ENCODE results near the gene SMKR1.
"Not testable (repeated sequence)": the region's sequence is repeated elsewhere in the genome, so short reads cannot be mapped to it uniquely, and the experiment has no call there.

The SMKR1 gene
- 0.94 reads per million for total RNA-seq

DNA sequence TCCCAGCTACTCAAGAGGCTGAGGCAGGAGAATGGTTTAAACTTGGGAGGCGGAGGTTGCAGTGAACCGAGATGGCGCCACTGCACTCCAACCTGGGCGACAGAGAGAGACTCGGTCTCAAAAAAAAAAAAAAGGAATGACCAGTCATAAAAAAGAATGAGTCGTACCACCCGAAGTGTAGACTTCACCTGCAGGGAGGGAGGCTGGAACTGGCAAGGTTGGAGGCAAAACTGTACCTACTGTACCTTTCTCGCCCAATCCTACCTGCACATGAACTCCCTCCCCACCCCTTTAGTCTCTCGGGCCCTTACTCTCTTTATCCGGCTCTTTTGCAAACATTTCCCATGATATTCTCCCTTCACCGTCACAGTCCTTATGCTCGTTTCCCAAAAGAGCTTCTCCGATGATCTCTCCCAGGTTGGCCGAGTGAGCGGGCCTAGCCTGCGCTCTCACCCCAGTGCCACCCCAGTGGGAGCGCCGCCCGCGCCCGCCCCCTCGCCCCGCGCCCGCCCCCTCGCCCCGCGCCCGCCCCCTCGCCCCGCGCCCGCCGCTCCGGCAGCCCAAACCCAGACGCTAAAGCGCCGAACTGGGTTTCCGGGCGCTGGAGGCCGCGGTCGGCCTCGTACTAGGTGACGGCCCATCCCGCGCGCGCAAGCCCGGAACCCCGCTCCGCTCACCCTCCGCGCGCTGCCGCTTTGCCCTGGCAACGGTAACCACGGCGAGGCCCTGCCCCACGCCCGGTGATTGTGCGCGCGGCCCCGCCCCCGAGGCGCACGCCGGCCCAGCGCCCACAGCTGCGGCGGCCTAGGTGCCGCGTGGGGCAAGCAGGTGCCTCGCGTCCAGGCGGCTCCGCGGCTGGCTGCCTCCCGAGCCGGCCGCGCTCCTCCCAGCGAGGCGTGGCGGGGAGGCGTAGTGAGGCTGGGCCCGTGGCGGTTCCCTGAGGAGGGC lies at the start of gene SMKR1:
Gene SMKR1, plus strand, starts transcription at position 772 of the 948 bp plus-strand sequence. CDS start 294 bp downstream, outside the sequence.
- peak; percentile 94 for DNase-seq

DNA sequence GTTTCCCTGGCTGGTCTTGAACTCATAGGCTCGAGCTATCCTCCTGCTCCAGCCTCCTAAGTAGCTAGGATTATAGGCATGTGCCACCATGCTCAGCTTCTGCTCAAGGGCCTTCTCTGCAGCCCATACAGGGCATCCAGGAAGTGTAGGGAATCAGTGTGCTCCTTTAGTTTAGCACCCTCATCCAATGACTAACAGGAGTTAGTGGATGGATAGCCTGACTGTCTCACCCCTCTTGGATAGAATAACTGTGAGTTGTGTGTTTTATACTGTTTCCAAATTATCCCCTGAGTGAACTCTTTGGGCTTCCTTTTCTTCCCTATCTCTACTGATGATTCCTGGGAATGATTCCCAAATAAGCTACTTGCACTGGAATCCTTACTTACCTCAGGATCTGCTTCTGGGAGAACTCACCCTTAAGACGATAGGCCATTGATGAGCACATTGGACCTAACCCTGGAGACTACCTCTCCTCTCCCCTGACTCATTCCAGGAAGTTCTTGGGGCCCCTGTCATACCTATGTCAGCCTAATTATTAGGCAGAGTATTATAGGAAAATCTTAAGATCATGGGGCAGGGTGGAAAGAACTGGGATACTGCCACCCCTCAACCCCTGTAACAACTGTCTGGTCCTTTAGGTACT lies 49.6 kb upstream of the SMKR1 start:
- DNase-seq = no peak

DNA sequence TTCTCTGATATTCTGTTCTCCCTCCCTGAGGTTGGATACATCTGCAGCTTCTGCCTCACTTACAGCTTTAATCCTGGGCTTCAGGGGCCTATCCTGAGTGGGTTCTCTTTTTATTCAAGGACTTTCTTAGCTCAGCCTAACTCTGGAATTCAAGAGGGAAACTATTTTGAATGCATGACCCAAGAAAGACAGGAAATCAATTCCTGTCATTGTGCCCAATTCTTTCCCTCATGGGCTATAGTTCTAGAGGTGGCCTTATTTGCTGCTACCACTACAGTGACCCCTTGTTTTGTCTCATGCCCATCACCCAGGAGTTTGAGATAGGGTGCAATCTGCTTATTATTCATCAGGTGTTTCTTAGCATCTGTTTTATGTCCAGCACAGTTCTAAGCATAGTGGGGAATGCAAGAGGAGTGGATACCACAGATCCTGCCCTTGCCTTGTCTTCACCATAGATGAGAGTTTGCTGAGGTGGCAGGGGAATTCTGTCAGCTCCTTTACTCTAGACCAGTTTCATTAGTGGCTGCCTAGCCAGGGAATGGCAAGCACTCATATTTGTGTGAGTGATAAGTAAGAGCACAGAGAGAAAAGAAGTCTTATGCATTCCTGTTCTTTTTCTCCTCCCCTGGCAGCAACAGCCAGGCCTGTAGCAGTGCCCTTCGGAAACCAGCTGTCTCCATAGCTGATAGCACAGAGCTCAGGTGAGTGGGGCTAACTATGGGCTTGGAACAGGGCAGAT lies 48.7 kb upstream of the SMKR1 start:
- DNase-seq = no peak

DNA sequence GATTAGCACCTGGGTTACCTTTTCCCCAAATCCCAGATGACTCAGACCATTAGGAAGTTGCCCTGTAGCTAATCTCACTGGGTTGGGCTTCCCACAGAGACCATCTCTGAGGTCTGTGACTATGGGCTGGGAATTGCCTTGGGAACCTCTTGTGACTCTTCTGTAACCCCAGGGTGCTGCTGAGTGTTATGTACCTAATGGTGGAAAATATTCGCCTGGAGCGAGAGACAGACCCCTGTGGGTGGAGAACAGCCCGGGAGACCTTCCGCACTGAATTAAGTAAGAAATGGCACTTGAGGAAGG lies 48.1 kb upstream of the SMKR1 start:
- DNase-seq = no peak

DNA sequence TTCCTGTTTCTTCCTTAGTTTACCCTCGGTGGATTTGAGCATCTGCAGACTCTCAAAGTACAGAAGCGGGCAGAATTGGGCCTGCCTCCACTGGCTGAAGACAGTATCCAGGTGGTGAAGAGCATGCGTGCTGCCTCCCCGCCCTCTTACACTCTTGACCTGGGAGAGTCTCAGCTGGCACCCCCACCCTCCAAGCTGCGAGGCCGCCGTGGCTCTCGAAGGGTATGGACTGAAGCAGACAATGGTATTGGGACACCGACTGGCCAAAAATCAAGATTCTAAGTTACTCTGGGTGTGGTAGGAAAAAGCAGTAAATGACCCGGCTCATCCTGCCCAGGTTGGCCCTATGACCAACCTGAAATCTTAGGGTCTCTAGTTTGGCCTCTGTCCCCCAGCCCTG lies 45.9 kb upstream of the SMKR1 start:
- no peak for DNase-seq

DNA sequence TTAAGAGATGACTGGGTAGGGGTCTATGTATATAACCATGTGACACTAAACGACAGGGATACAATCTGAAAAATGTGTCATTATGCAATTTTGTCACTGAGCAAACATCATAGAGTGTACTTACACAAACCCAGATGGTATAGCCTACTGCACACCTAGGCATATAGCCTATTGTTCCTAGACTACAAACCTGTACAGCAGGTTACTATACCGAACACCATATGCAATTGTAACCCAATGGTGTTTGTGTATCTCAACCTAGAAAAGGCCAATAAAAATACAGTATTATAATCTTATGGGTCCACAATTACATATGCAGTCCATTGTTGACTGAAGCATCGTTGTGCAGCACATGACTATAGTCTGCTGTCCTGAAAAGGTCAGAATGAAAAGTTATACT lies 45.2 kb upstream of the SMKR1 start:
- no peak for DNase-seq

DNA sequence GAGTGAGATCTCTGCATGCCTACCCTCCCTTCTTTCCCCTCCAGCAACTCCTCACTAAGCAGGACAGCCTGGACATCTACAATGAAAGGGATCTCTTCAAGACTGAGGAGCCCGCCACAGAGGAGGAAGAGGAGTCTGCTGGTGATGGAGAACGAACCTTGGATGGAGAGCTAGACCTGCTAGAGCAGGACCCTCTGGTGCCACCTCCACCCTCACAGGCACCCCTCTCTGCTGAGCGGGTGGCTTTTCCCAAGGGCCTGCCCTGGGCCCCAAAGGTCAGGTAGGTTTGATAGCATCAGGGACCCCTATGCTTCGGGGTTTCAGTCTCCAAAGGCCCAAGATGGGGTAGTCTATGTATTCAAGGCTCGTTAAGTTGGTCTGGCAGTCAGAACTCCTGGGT lies 44.2 kb upstream of the SMKR1 start:
- no peak for DNase-seq

DNA sequence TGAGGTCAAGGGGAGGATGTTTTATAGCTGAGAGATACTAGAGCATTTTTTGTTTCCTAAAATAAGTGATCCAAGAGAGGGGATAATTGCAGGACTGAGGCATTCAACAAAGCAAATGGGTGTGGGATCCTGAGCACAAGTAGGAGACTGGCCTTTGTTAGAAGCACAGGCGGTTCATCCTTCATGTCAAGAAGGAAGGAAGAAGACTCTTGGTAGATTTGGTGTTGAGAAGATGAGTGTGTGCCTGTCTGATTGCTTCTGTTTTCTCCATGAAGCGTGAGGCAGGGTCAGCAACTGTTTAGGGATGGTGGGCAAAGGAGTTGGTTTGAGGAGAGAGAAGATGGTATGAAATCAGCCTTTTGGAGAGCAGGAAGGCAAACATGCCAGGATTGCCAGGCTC lies 40.5 kb upstream of the SMKR1 start:
- no peak for DNase-seq

DNA sequence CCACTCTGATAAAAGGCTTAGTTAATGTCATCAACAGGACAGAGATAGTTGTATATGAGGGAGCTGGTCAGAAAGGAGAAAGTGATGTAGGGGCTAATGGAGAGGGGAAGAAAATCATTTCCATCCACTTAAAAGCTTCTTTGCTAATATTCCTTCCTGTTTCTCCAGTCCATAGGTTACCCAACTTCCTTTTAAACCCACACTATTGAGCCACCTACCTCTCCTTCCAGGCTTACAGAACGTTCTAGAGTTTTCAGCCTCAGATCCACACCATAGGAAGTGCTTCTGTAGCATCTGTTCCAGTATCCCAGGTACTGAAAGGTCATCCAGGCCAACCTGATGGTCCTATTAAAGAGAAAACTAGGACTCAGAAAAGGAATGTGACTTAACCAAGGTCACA lies 39.9 kb upstream of the SMKR1 start:
- DNase-seq = no peak

DNA sequence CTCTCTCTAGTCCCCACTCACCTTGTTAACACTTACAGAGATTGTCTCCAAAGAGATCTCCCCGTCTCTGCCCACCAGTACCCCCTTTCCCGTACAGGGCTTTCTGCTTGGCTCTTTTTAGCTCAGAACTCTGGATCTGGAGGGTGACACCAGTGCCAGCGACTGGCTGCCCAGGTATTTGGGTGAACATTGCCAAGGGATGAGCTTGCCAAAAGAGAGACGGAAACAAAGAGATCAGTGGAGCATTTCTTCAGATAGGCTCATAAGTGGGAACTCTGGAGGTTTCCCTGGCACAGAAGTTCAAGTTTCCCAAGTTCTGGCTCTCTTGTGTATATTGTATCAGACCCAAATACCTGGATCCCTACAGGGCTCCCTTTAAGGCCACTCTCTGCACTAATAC lies 38.1 kb upstream of the SMKR1 start:
- DNase-seq = no peak

DNA sequence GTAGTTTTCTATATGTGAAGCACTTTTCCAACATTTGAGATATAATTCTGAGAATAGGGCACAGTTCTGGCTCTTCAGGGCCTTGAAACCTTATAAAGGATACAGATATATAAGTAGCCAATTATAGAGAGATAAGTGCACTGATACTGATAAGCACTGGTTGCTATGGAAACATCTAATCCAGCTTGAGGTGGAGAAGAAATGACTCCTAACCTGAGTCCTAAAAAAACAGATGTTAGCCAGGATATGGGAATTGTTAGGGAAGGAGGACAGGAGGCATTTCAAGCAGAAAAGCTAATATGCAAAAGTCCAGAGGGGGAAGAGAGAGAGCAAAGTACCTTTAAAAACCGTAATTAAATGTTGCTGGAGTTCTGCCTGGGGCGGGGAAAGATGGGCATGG lies 37.3 kb upstream of the SMKR1 start:
- DNase-seq = no peak

DNA sequence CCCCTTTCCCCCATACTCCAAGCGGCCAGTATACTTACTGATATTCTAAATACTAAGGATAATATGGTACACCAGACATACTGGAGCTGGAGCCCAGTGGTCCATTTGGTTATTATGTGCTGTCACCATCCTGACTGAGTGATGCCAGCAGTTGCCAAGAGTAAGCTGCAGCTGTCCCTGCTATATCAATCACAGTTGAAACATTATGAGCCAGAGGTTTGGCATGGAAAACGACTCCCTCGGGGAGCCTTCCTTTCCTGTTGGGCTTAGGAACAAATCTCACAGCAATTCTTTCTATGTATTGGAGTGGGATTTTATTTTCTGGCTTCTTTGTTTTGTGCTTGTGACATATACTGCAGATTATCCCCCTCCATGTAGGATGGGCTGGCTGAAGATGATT lies 35.5 kb upstream of the SMKR1 start:
- DNase-seq = no peak

DNA sequence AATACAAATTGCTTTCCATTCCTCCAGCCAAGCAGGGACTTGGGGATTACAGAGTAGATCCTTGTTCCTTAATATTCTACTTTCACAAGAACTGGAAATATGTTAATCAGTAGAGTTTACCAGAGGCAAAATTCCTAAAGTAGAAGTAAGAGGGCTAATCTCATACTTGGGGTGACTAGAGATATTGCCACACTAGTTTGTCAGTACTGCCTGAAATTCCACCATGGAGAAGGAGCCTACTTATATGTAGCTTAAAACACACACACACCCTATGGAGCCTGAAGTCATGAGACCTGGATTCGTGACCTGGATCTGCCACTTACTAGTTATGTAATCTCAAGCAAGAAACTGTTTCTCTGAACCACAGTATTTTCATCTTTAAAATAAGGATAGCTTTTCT lies 34.2 kb upstream of the SMKR1 start:
- DNase-seq = no peak

DNA sequence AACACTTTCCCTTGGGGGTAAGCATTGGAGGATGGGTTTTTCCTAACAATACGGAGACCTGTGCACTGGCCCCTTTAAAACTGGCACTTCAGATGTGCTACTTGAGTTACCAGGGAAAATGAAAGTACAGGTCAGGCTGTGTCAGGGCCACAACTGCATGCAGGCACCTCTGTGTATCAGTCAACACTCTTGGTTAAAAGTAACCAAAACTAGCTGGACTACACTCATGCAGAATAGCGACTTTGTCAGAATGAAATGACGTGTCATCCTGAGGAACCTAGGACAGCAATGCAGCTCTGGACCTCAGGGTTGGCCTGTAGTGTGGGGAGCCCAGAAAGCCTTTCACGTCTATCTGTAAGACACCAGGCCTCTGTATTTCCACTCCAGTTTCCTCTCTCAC lies 33.8 kb upstream of the SMKR1 start:
- DNase-seq = no peak

DNA sequence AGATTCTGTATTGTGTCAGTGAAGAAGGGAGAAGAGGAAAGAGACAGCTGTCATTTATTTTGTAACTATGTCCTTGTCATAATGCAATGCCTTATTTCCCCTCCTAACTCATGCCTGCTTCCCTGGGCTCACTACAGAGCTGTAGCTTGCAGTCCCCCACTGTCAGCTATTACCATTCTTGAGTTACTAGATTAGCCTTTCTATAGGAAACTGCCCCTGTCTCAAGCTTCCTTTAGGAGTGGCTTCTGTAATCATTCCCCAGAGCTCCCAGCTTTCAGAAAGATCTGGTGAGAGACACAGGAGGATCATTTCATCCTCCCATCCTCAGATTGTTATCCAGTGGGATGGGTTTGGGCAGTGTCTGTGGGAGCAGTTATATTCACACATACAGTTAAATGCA lies 32.4 kb upstream of the SMKR1 start:
- no peak for DNase-seq

DNA sequence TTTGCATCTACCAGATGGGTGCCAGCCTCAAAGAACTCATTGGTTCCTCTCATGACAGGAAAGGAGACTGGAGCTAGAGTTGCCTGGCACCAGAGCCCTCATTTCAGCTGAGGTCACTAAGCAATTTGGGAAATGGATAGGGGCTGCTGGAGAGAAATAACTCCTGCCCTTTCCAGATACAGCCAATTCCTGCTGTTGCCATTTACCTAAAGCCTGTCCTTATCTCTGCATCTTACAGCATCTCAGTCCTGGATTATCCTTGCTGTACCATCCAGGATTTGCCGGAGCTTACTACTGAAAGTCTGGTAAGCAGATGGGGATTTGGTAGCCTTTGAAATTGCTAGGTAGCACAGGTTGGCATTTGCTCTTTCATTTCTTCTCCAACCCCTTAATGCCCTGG lies 31.9 kb upstream of the SMKR1 start:
- DNase-seq = no peak

DNA sequence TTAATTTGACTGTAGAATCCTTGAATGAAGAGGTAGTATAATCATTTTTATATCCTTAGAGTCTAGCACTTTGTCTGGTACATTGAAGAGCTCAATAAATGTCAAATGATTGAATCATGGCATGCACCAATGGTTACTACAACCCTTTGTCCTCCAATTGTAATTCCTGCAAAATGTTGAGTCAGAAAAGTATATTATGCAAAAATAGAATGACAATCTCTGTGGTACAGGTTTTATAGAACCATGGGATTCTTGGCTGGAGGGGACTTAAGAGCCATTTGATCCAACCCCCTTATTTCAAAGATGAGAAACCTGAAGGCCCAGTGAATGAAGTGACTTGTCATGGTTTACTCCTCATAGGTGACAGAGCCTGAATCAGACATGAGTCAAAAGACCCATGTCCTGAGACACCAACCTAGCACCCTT lies 30.9 kb upstream of the SMKR1 start:
- no peak for DNase-seq

DNA sequence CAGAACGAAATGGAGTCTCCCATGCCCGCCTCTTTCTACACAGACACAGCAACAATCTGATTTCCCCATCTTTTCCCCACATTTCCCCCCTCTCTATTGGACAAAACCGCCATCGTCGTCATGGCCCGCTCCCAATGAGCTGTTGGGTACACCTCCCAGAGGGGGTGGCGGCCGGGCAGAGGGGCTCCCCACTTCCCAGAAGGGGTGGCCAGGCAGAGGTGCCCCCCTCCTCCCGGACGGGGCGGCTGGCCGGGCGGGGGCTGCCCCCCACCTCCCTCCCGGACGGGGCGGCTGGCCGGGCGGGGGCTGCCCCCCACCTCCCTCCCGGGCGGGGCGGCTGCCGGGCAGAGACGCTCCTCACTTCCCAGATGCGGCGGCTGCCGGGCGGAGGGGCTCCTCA lies 26.4 kb upstream of the SMKR1 start:
- DNase-seq = not testable (repeated sequence)

DNA sequence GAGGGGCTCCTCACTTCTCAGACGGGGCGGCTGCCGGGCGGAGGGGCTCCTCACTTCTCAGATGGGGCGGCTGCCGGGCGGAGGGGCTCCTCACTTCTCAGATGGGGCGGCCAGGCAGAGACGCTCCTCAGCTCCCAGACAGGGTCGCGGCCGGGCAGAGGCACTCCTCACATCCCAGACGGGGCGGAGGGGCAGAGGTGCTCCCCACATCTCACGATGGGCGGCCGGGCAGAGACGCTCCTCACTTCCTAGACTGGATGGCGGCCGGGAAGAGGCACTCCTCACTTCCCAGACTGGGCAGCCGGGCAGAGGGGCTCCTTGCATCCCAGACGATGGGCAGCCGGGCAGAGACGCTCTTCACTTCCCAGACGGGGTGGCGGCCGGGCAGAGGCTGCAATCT lies 25.9 kb upstream of the SMKR1 start:
- not testable (repeated sequence) for DNase-seq

DNA sequence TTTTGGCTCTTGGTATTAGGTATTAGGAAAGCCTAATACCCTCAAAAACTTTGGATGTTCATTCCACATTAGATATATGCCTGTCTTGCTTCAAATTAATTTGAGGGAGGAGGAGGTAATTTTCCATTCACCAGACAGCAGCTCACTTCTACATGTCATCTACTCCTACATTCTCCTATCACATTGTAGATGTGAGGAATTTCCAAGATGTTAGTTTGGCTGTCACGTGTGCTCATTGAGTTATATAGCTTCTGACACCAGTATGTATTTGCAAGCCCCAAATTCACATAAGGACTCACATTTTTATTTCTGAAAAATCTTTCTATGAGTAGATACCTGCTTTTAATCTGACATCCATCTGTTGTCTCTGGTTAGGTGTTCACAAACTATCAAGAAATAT lies 22.5 kb upstream of the SMKR1 start:
- DNase-seq = no peak

DNA sequence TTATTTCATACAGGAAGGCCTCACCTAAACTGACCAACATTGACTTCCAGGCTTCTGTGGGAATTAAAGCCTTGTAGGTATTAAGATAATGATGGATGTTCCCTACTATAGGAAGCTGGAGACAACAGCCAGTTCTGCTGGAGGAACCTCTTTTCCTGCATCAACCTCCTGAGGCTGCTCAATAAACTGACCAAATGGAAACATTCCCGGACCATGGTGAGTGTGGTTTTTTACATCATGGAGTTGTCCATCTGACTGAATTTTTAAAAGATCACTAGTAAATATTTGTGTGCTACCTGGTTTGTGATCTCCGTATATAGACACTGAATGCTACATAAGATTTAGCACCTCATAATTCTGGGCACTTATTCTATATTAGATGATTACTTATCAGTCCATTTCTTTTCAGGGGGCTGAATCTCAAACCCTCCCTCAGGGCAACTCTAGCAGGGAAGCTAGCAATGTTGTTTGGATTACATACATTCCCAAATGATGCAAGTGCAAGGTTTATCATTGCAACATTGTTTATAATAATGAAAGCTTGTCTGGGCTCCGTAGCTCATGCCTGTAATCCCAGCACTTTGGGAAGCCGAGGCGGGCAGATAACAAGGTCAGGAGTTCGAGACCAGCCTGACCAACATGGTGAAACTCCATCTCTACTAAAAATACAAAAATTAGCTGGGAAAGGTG lies 21.5 kb upstream of the SMKR1 start:
- DNase-seq = no peak

DNA sequence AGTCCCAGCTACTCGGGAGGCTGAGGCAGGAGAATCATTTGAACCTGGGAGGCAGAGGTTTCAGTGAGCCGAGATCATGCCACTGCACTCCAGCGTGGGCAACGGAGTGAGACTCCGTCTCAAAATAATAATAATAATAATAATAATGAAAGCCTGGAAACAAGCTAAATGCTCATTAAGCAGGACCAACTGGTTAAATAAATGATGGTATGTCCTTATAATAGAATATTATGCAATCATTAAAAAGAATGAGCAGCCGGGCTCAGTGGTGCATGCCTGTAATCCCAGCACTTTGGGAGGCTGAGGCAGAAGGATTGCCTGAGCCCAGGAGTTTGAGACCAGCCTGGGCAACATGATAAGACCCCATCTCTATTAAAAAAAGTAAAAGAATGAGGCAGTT lies 21.0 kb upstream of the SMKR1 start:
- not testable (repeated sequence) for DNase-seq

DNA sequence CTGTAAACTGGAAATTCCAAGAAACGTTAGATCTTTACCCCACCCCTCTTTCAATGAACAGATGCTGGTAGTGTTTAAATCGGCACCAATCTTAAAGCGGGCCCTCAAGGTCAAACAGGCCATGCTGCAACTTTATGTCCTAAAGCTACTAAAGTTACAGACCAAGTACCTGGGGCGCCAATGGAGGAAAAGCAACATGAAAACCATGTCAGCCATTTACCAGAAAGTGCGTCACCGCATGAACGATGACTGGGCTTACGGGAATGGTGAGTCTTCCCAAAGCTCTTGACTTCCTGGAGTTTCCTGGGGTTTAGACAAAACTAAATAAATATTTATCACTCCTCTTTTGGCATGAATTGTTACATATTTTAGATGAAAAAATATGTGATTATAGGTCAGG lies 19.6 kb upstream of the SMKR1 start:
- DNase-seq = no peak
